Thyroid gland (tissue), 4 donors: ENCODE measurements around the gene ZNF296.

Experiments used
- POLR2A ChIP-seq, 2 donors: fragments of 450-650 bp; IDR thresholded peaks; one replicate each; pipeline ENCODE4 v1.6.1; 2017; ENCODE audit warnings: antibody characterized with exemption in 2 of 2, mild to moderate bottlenecking in 2 of 2, moderate library complexity in 1 of 2
- TF ChIP-seq, protein P1 (sequence below), 6 experiments: fragments of 200-600 bp in 3 of 6; fragments of 450-650 bp in 3 of 6; sonication (generic) in 3 of 6; IDR thresholded peaks; one replicate each; pipeline ENCODE4 v1.5.1; 2016 to 2019; ENCODE audit warnings: antibody characterized with exemption in 6 of 6, mild to moderate bottlenecking in 2 of 6, inconsistent platforms in 1 of 6, moderate library complexity in 1 of 6

DNA sequence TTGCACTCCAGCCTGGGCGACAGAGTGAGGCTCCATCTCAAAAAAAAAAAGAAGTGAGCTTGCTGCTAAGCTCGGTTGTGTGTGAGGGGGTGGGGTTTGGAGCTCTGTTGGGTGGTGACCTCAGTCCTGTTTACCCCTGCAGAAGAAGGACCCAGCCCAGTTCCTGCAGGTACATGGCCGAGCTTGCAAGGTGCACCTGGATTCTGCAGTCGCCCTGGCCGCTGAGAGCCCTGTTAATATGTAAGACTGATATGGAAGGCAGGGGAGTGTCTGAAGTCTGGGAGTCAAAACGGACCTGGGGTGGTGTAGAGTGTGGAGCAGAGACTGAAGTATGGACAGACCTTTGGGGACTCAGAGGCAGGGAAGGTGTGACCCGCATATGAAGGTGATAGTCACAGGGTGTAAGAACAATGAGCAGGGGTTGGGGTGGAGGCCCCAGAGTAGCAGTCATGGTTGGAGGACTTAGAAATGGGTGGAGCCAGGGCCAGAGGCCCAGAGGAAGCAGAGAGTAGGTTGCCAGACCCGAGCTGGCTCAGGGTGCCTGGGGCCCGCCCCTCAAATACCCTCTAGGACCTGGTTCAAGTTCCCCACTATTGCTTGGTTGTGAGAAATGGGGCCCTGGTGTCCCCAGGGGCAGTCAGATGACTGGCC, 24.2 kb downstream of the ZNF296 start:
- TF ChIP-seq, protein P1, sequence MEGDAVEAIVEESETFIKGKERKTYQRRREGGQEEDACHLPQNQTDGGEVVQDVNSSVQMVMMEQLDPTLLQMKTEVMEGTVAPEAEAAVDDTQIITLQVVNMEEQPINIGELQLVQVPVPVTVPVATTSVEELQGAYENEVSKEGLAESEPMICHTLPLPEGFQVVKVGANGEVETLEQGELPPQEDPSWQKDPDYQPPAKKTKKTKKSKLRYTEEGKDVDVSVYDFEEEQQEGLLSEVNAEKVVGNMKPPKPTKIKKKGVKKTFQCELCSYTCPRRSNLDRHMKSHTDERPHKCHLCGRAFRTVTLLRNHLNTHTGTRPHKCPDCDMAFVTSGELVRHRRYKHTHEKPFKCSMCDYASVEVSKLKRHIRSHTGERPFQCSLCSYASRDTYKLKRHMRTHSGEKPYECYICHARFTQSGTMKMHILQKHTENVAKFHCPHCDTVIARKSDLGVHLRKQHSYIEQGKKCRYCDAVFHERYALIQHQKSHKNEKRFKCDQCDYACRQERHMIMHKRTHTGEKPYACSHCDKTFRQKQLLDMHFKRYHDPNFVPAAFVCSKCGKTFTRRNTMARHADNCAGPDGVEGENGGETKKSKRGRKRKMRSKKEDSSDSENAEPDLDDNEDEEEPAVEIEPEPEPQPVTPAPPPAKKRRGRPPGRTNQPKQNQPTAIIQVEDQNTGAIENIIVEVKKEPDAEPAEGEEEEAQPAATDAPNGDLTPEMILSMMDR (IDR thresholded peaks at IDR 0.05) = no peak
- no peak for TF ChIP-seq POLR2A (IDR thresholded peaks at IDR 0.05)
